ENCODE results near the gene RPS6KL1.

The RPS6KL1 gene

GRCh38 chr14:74881431-74882102 lies 41.5 kb downstream of the RPS6KL1 start, which contains the start of gene DLST:
TSS of gene DLST (plus strand) at chr14:74881916. CDS start at chr14:74881954, 38 bp downstream.
- peak; percentile 71 for DNase-seq

- no peak for DNase-seq
Measured at GRCh38 chr14:74879427-74880182, 43.5 kb downstream of the RPS6KL1 start.

- no peak for DNase-seq
Measured at GRCh38 chr14:74875941-74876913, 46.8 kb downstream of the RPS6KL1 start, which contains the start of gene PROX2. TSS of gene PROX2 (minus strand) at chr14:74876145. CDS start at chr14:74863834, 12,311 bp downstream.

- no peak for DNase-seq
Measured at GRCh38 chr14:74875204-74875603, 47.9 kb downstream of the RPS6KL1 start.

- DNase-seq = no peak
Measured at GRCh38 chr14:74871819-74872218, 51.2 kb downstream of the RPS6KL1 start.

GRCh38 chr14:74868739-74869138 lies 54.3 kb downstream of the RPS6KL1 start:
- DNase-seq = no peak

GRCh38 chr14:74867673-74868072 lies 55.4 kb downstream of the RPS6KL1 start:
- no peak for DNase-seq

GRCh38 chr14:74866708-74867389 lies 56.2 kb downstream of the RPS6KL1 start:
- DNase-seq = no peak

GRCh38 chr14:74865156-74865555 lies 57.9 kb downstream of the RPS6KL1 start:
- no peak for DNase-seq

- DNase-seq = no peak
Measured at GRCh38 chr14:74864198-74864597, 58.9 kb downstream of the RPS6KL1 start.

GRCh38 chr14:74863274-74863673 lies 59.8 kb downstream of the RPS6KL1 start:
- DNase-seq = no peak

- DNase-seq = no peak
Measured at GRCh38 chr14:74861734-74862090, 61.3 kb downstream of the RPS6KL1 start.

GRCh38 chr14:74860899-74861733 lies 61.9 kb downstream of the RPS6KL1 start:
- peak; percentile 74 for DNase-seq

GRCh38 chr14:74859757-74860552 lies 63.1 kb downstream of the RPS6KL1 start:
- DNase-seq = no peak

- no peak for DNase-seq
Measured at GRCh38 chr14:74858022-74858421, 65.0 kb downstream of the RPS6KL1 start.

- peak; percentile 56 for DNase-seq
Measured at GRCh38 chr14:74856366-74856765, 66.7 kb downstream of the RPS6KL1 start.

GRCh38 chr14:74855945-74856344 lies 67.1 kb downstream of the RPS6KL1 start:
- DNase-seq = peak; percentile 50

GRCh38 chr14:74855021-74855420 lies 68.0 kb downstream of the RPS6KL1 start:
- DNase-seq = no peak
